Endothelial cell of umbilical vein (primary cell): ENCODE measurements around the gene NQO1. TPM values are rescaled to one million over a fixed set of nuclear protein-coding genes. Genes with fewer than 3 reads are reported as not detected.

Experiments used
- BruUV-seq: library from RNA; stranded (reverse); fragments of 400-500 nt; replicated peaks from 2 replicates; lab custom pipeline; 2021; lab: Mats Ljungman, UMichigan
- CTCF ChIA-PET: fragments of 300-600, 350-600 bp; sonication (Branson Sonifier 250); formaldehyde crosslinking; loops from one replicate; lab custom pipeline; 2021; ENCODE audit warnings: antibody characterized with exemption, inconsistent platforms; lab: Charles Lee
- POLR2A ChIA-PET: fragments of 300-600, 350-600 bp; sonication (Branson Sonifier 250); formaldehyde crosslinking; loops from one replicate; lab custom pipeline; 2021; ENCODE audit warnings: antibody characterized with exemption, inconsistent platforms; lab: Charles Lee
- DNase-seq: peaks from one replicate; pipeline ENCODE4 v3.0.0-alpha.2; 2011; ENCODE audit warnings: low read depth, low spot score
- FAIRE-seq: peaks from 2 replicates; lab custom pipeline; 2011; peaks lifted over from hg19 to GRCh38; lab: Jason Lieb, UNC
- H2AFZ ChIP-seq: 2 replicates; pipeline ENCODE4 v1.6.0; 2012; ENCODE audit warnings: low read depth, low read length, control low read depth, inconsistent platforms
- H3K27ac ChIP-seq: 2 replicates; pipeline ENCODE4 v1.5.1; 2011; ENCODE audit warnings: low read depth, mild to moderate bottlenecking, control low read depth, low read length, moderate library complexity; ENCODE audit not compliant: insufficient read depth
- H3K27me3 ChIP-seq, 2 experiments: 2 replicates each; pipeline versions ENCODE4 v1.6.0 to v1.6.1; 2011; ENCODE audit warnings: low read length in 2 of 2, mixed read lengths in 1 of 2; ENCODE audit not compliant: control insufficient read depth in 2 of 2, insufficient read depth in 2 of 2
- H3K36me3 ChIP-seq, 2 experiments: 2 replicates in 1 of 2; 3 replicates in 1 of 2; pipeline ENCODE4 v1.5.1; 2011; ENCODE audit warnings: low read length in 2 of 2, mild to moderate bottlenecking in 1 of 2, moderate library complexity in 1 of 2; ENCODE audit not compliant: control insufficient read depth in 2 of 2, insufficient read depth in 2 of 2; ENCODE audit errors: extremely low read depth in 1 of 2
- H3K4me1 ChIP-seq: 3 replicates; pipeline ENCODE4 v1.5.1; 2011; ENCODE audit warnings: mild to moderate bottlenecking, low read length; ENCODE audit not compliant: control insufficient read depth, insufficient read depth; ENCODE audit errors: extremely low read depth
- H3K4me2 ChIP-seq: 2 replicates; pipeline ENCODE4 v1.6.1; 2011; ENCODE audit warnings: low read length, control low read depth, mixed read lengths; ENCODE audit not compliant: insufficient read depth
- H3K4me3 ChIP-seq, 3 experiments: fragments of 200-600 bp in 1 of 3; sonication (generic), shearing (Covaris generic) in 1 of 3; replicated peaks in 1 of 3; 2 replicates each; pipeline ENCODE4 v1.5.1; 2011 to 2016; ENCODE audit warnings: control low read depth in 3 of 3, low read length in 3 of 3, mild to moderate bottlenecking in 2 of 3, inconsistent platforms in 1 of 3, low read depth in 1 of 3, moderate library complexity in 1 of 3; ENCODE audit not compliant: insufficient read depth in 1 of 3
- H3K79me2 ChIP-seq: 2 replicates; pipeline ENCODE4 v1.6.0; 2012; ENCODE audit warnings: low read length, inconsistent platforms; ENCODE audit not compliant: control insufficient read depth, insufficient read depth
- H3K9ac ChIP-seq: replicated peaks from 2 replicates; pipeline ENCODE3; 2011; ENCODE audit warnings: low read length, control low read depth; ENCODE audit not compliant: insufficient read depth; ENCODE audit errors: extremely low read depth
- H3K9me1 ChIP-seq: replicated peaks from 3 replicates; pipeline ENCODE4 v1.6.0; 2011; ENCODE audit warnings: mild to moderate bottlenecking, low read length; ENCODE audit not compliant: control insufficient read depth, insufficient read depth; ENCODE audit errors: extremely low read depth
- H3K9me3 ChIP-seq: replicated peaks from 2 replicates; pipeline ENCODE4 v1.5.1; 2012; ENCODE audit warnings: low read length, inconsistent platforms; ENCODE audit not compliant: control insufficient read depth, insufficient read depth
- H4K20me1 ChIP-seq: replicated peaks from 2 replicates; pipeline ENCODE3; 2011; ENCODE audit warnings: mild to moderate bottlenecking, low read length; ENCODE audit not compliant: control insufficient read depth, insufficient read depth; ENCODE audit errors: extremely low read depth
- CTCF ChIP-seq, 2 donors: IDR thresholded peaks; 1 replicate in 1 of 2; 2 replicates in 1 of 2; pipeline ENCODE4 v1.5.1; 2011; ENCODE audit warnings: low read length in 2 of 2, mild to moderate bottlenecking in 2 of 2, moderate library complexity in 2 of 2, control low read depth in 1 of 2, inconsistent platforms in 1 of 2, low read depth in 1 of 2; ENCODE audit not compliant: insufficient read depth in 1 of 2; ENCODE audit errors: extremely low read depth in 1 of 2
- EZH2 ChIP-seq: IDR thresholded peaks from 2 replicates; pipeline ENCODE4 v1.6.1; 2012; ENCODE audit warnings: borderline replicate concordance, low read depth, mild to moderate bottlenecking, moderate library complexity, low read length, inconsistent platforms; ENCODE audit not compliant: severe bottlenecking
- FOS ChIP-seq: IDR thresholded peaks from 2 replicates; pipeline ENCODE4 v1.6.1; 2011; ENCODE audit warnings: mild to moderate bottlenecking, low read length, moderate library complexity, borderline replicate concordance; ENCODE audit not compliant: insufficient read depth
- GATA2 ChIP-seq: IDR thresholded peaks from 2 replicates; pipeline ENCODE4 v1.7.0; 2011; ENCODE audit warnings: low read depth, mild to moderate bottlenecking, moderate library complexity, mixed read lengths, low read length; ENCODE audit not compliant: insufficient read length, insufficient read depth
- JUN ChIP-seq: IDR thresholded peaks from 2 replicates; pipeline ENCODE4 v1.6.1; 2011; ENCODE audit warnings: borderline replicate concordance, low read depth; ENCODE audit not compliant: insufficient read length, insufficient read depth
- MAX ChIP-seq: IDR thresholded peaks from 2 replicates; pipeline ENCODE4 v1.6.1; 2011; ENCODE audit not compliant: insufficient read depth, insufficient read length
- MYC ChIP-seq: IDR thresholded peaks from one replicate; pipeline ENCODE4 v1.6.1; 2011; ENCODE audit warnings: mild to moderate bottlenecking, low read depth, low read length
- POLR2A ChIP-seq: IDR thresholded peaks from 2 replicates; pipeline ENCODE4 v1.6.1; 2012; ENCODE audit warnings: low read depth, mild to moderate bottlenecking, control low read depth, low read length
- POLR2AphosphoS5 ChIP-seq: IDR thresholded peaks from 2 replicates; pipeline ENCODE4 v1.6.1; 2012; ENCODE audit warnings: low read depth, mild to moderate bottlenecking, control low read depth, low read length, moderate library complexity; ENCODE audit not compliant: insufficient read depth
- dilution Hi-C: fragments of 300-500 bp; cut with MboI; formaldehyde crosslinking; loops from one replicate; pipeline ENCODE4 v1.15.0; 2019; ENCODE audit warnings: low sequenced_read_pairs; ENCODE audit not compliant: extremely low pct_ligation_motif_present
- intact Hi-C: fragments of 100-400 bp; cut with micrococcal nuclease; formaldehyde crosslinking; loops from one replicate; pipeline ENCODE4 v1.10.0; 2022
- polyA plus RNA-seq, 4 experiments: library from polyadenylated mRNA; depleted of rRNA in 3 of 4; stranded (reverse) in 3 of 4; unstranded in 1 of 4; fragments of >200 nt; gene quantifications; 2 replicates each; pipeline versions ENCODE4 v1.2.1 to v1.2.3, GENCODE V29; 2011 to 2012; ENCODE audit warnings: missing spikeins in 1 of 4
- total RNA-seq: library from RNA; stranded (reverse); gene quantifications from 2 replicates; pipeline ENCODE4 v1.2.3, GENCODE V29; 2021

NQO1 gene
- total and polyA plus RNA-seq, 2 donors (not counting 3 experiments of a cell fraction or from before 2014, with no cell fraction given) = 257 to 345 TPM

GRCh38 chr16:69773260-69773947 is 47.0 kb upstream of the NQO1 start:
- no peaks in the 10 kb centered on the region for H3K9me3 ChIP-seq
- H3K79me2 ChIP-seq = peaks cover 6% of the 10 kb centered on the region
- dilution Hi-C loops (no loop called here), intact Hi-C loops (no loop called here)
- H3K36me3 ChIP-seq = no peaks in the 10 kb centered on the region
- TF ChIP-seq FOS (no peak), POLR2A (no peak), EZH2 (no peak)
- no peak overlapping the region for H2AFZ ChIP-seq
- no peak overlapping the region for H3K4me2 ChIP-seq
- BruUV-seq = no TSS peak
- no peak overlapping the region for H3K9ac ChIP-seq
- FAIRE-seq = no peak
- CTCF ChIA-PET = interaction anchor here (1.0 to 1.3 kb wide), 3 partner anchors 11 to 156 kb away, joined by 3 to 6 read pairs (median 4); partner anchors contain the start of genes NOB1 and WWP2
- peaks cover 4% of the 10 kb centered on the region for H3K4me1 ChIP-seq
- no peak for DNase-seq
- POLR2A ChIA-PET = no interaction called here
- H3K9me1 ChIP-seq = no peaks in the 10 kb centered on the region
- H3K27ac ChIP-seq = no peak overlapping the region
- H3K4me3 ChIP-seq = no peak overlapping the region
- no peaks in the 10 kb centered on the region for H3K27me3 ChIP-seq
- H4K20me1 ChIP-seq = no peaks in the 10 kb centered on the region

GRCh38 chr16:69771651-69771967 is 45.2 kb upstream of the NQO1 start:
- ChIA-PET POLR2A (no interaction called here), CTCF (interaction anchor here (1.9 kb wide), 1 partner anchor 159 kb away, joined by 5 read pairs; no protein-coding TSS in a partner anchor)
- intact Hi-C loops = no loop called here
- no peaks in the 10 kb centered on the region for H3K9me1 ChIP-seq
- dilution Hi-C loops = no loop called here
- no peaks in the 10 kb centered on the region for H4K20me1 ChIP-seq
- H3K79me2 ChIP-seq = peaks cover 6% of the 10 kb centered on the region
- no TSS peak for BruUV-seq
- no peak overlapping the region for H3K9ac ChIP-seq
- DNase-seq = peak; percentile 29
- H2AFZ ChIP-seq = no peak overlapping the region
- H3K4me1 ChIP-seq = peaks cover 4% of the 10 kb centered on the region
- no peaks in the 10 kb centered on the region for H3K27me3 ChIP-seq
- H3K36me3 ChIP-seq = no peaks in the 10 kb centered on the region
- FAIRE-seq = no peak
- H3K27ac ChIP-seq = no peak overlapping the region
- H3K9me3 ChIP-seq = no peaks in the 10 kb centered on the region
- TF ChIP-seq POLR2A = no peak
- TF ChIP-seq CTCF (IDR thresholded peaks at IDR 0.05; ENCODE audit: extremely low read depth in 1 of 2, insufficient read depth in 1 of 2, low read depth in 1 of 2, low read length in 2 of 2) = no peak
- TF ChIP-seq FOS = no peak
- TF ChIP-seq JUN = no peak
- TF ChIP-seq MYC = no peak
- no peak for TF ChIP-seq POLR2AphosphoS5
- TF ChIP-seq EZH2 = no peak
- no peak for TF ChIP-seq MAX
- TF ChIP-seq GATA2 = no peak
- H3K4me2 ChIP-seq = no peak overlapping the region
- H3K4me3 ChIP-seq = no peak overlapping the region
